PC-3 (cell line): Measurements from ENCODE around the gene BCR.

Source experiments
- CTCF ChIP-seq: fragments of 300-600 bp; sonication (generic); conservative IDR thresholded peaks from 2 replicates; pipeline ENCODE4 v1.5.1; 2017; ENCODE audit warnings: antibody characterized with exemption, low read depth, mild to moderate bottlenecking, low read length
- EZH2 ChIP-seq: fragments of 300-600 bp; sonication (generic); IDR thresholded peaks from one replicate; pipeline ENCODE4 v1.6.1; 2017; ENCODE audit warnings: antibody characterized with exemption, mild to moderate bottlenecking, low read length; ENCODE audit not compliant: unreplicated experiment
- EZH2phosphoT487 ChIP-seq: fragments of 300-600 bp; sonication (generic); IDR thresholded peaks from 2 replicates; pipeline ENCODE4 v1.6.1; 2018; ENCODE audit warnings: mild to moderate bottlenecking, antibody characterized with exemption, low read length, borderline replicate concordance

GRCh38 chr22:23228503-23228902, 48.2 kb downstream of the BCR start:
- TF ChIP-seq CTCF (no peak), EZH2 (no peak), EZH2phosphoT487 (no peak)
